HCT116 (cell line): ENCODE measurements around the gene CTSH.

Experiments used
- ATF3 ChIP-seq: IDR thresholded peaks from 2 replicates; pipeline ENCODE4 v1.6.1; 2012
- CBX3 ChIP-seq: IDR thresholded peaks from 2 replicates; pipeline ENCODE4 v1.6.1; 2012; ENCODE audit warnings: low read depth
- CEBPB ChIP-seq: IDR thresholded peaks from 2 replicates; pipeline ENCODE4 v1.6.1; 2012; ENCODE audit warnings: low read depth
- CTCF ChIP-seq, 3 experiments: fragments of 200-600 bp in 1 of 3; sonication (generic) in 1 of 3; IDR thresholded peaks in 2 of 3; conservative IDR thresholded peaks in 1 of 3; 2 replicates each; pipeline ENCODE4 v1.5.1; 2012 to 2017; ENCODE audit warnings: low read depth in 2 of 3, low read length in 2 of 3, antibody characterized with exemption in 1 of 3, borderline replicate concordance in 1 of 3, control low read depth in 1 of 3, mild to moderate bottlenecking in 1 of 3, mixed read lengths in 1 of 3, mixed run types in 1 of 3, moderate library complexity in 1 of 3; ENCODE audit not compliant: insufficient read depth in 1 of 3
- EZH2 ChIP-seq: fragments of 200-600 bp; sonication (generic); IDR thresholded peaks from 2 replicates; pipeline ENCODE4 v1.6.1; 2017; ENCODE audit warnings: antibody characterized with exemption, mixed run types
- EZH2phosphoT487 ChIP-seq: fragments of 200-600 bp; IDR thresholded peaks from 2 replicates; pipeline ENCODE4 v1.6.1; 2018; ENCODE audit warnings: antibody characterized with exemption, borderline replicate concordance
- MAX ChIP-seq: IDR thresholded peaks from 2 replicates; pipeline ENCODE4 v1.6.1; 2012
- POLR2A ChIP-seq: IDR thresholded peaks from 2 replicates; pipeline ENCODE4 v1.7.0; 2011; ENCODE audit warnings: borderline replicate concordance; ENCODE audit not compliant: insufficient read depth, insufficient read length; ENCODE audit errors: extremely low read depth
- POLR2AphosphoS5 ChIP-seq: IDR thresholded peaks from 2 replicates; pipeline ENCODE4 v1.6.1; 2011; ENCODE audit warnings: mild to moderate bottlenecking, low read depth, low read length, moderate library complexity
- RAD21 ChIP-seq: IDR thresholded peaks from 2 replicates; pipeline ENCODE4 v1.6.1; 2012; ENCODE audit warnings: low read depth, mild to moderate bottlenecking
- REST ChIP-seq: IDR thresholded peaks from 2 replicates; pipeline ENCODE4 v1.6.1; 2012; ENCODE audit warnings: low read depth
- SRF ChIP-seq: IDR thresholded peaks from 2 replicates; pipeline ENCODE4 v1.6.1; 2012; ENCODE audit warnings: low read depth
- YY1 ChIP-seq: IDR thresholded peaks from 2 replicates; pipeline ENCODE4 v1.6.1; 2011; ENCODE audit warnings: low read length, low read depth, moderate library complexity, mild to moderate bottlenecking; ENCODE audit not compliant: insufficient replicate concordance; ENCODE audit errors: extremely low read depth

GRCh38 chr15:78914027-78914764 lies 30.6 kb downstream of the CTSH start:
- TF ChIP-seq POLR2AphosphoS5 = no peak
- peak; percentile 27 to 62 (median 55); a peak in 5 of 6 replicates for TF ChIP-seq CTCF (IDR thresholded peaks at IDR 0.05 in 2 of 3, conservative IDR thresholded peaks at IDR 0.05 in 1 of 3; ENCODE audit: borderline replicate concordance in 1 of 3, insufficient read depth in 1 of 3, low read depth in 2 of 3, low read length in 2 of 3)
- no peak for TF ChIP-seq POLR2A
- TF ChIP-seq EZH2 = no peak
- TF ChIP-seq EZH2phosphoT487 = no peak
- no peak for TF ChIP-seq CEBPB
- TF ChIP-seq RAD21 = peak; percentile 38
- no peak for TF ChIP-seq REST
- no peak for TF ChIP-seq MAX
- no peak for TF ChIP-seq ATF3
- no peak for TF ChIP-seq SRF
- no peak for TF ChIP-seq CBX3
- TF ChIP-seq YY1 = no peak
